Measurements from ENCODE around the gene GIMAP1.
A peak's percentile ranks its signal among the peaks of the same experiment; 100 is the strongest.

GIMAP1 gene

GRCh38 chr7:150723467-150723866 lies 7.1 kb downstream of the GIMAP1 start:
- DNase-seq, result no peak

GRCh38 chr7:150727381-150727780 lies 11.0 kb downstream of the GIMAP1 start:
- no peak for DNase-seq

GRCh38 chr7:150728011-150728410 lies 11.6 kb downstream of the GIMAP1 start:
- DNase-seq, result no peak

GRCh38 chr7:150728609-150729008 lies 12.2 kb downstream of the GIMAP1 start:
- DNase-seq, result no peak

GRCh38 chr7:150731916-150732315 lies 15.5 kb downstream of the GIMAP1 start:
- no peak for DNase-seq

GRCh38 chr7:150732786-150733481 lies 16.5 kb downstream of the GIMAP1 start:
- no peak for DNase-seq

- DNase-seq, result no peak
These were observed 17.2 kb downstream of the GIMAP1 start for GRCh38 chr7:150733482-150734095.

- DNase-seq, result peak; percentile 49
These were observed 17.8 kb downstream of the GIMAP1 start for GRCh38 chr7:150734254-150734653.

- no peak for DNase-seq
These were observed 19.4 kb downstream of the GIMAP1 start for GRCh38 chr7:150735596-150736358.

GRCh38 chr7:150736864-150737263 lies 20.5 kb downstream of the GIMAP1 start:
- no peak for DNase-seq

GRCh38 chr7:150737265-150738055 lies 21.0 kb downstream of the GIMAP1 start, which contains the start of gene GIMAP5:
Gene GIMAP5, plus strand, starts transcription at chr7:150737418. Its CDS starts 3,467 bp downstream, at chr7:150740885.
- DNase-seq, result peak; percentile 49

- no peak for DNase-seq
These were observed 21.7 kb downstream of the GIMAP1 start for GRCh38 chr7:150738092-150738491.

GRCh38 chr7:150738591-150739001 lies 22.2 kb downstream of the GIMAP1 start:
- DNase-seq, result no peak

GRCh38 chr7:150739033-150739432 lies 22.6 kb downstream of the GIMAP1 start:
- peak; percentile 19 for DNase-seq

- peak; percentile 87 for DNase-seq
These were observed 23.6 kb downstream of the GIMAP1 start for GRCh38 chr7:150740053-150740452.

- DNase-seq, result no peak
These were observed 26.0 kb downstream of the GIMAP1 start for GRCh38 chr7:150742286-150742968.

- no peak for DNase-seq
These were observed 27.7 kb downstream of the GIMAP1 start for GRCh38 chr7:150744041-150744656.

- DNase-seq, result no peak
These were observed 28.7 kb downstream of the GIMAP1 start for GRCh38 chr7:150745086-150745485.

GRCh38 chr7:150745876-150746275 lies 29.5 kb downstream of the GIMAP1 start:
- no peak for DNase-seq

- no peak for DNase-seq
These were observed 30.5 kb downstream of the GIMAP1 start for GRCh38 chr7:150746921-150747320.

GRCh38 chr7:150748376-150748775 lies 32.0 kb downstream of the GIMAP1 start:
- peak; percentile 62 for DNase-seq

- no peak for DNase-seq
These were observed 35.3 kb downstream of the GIMAP1 start for GRCh38 chr7:150751702-150752101.
